Esophagus (tissue), 2 donors: ENCODE results near the gene ZFYVE16. TPM values are rescaled to one million over a fixed set of nuclear protein-coding genes. Genes with fewer than 3 reads are reported as not detected.

Experiments used
- H3K27ac ChIP-seq, 2 donors: one replicate each; pipeline ENCODE4 v1.5.1; 2013; ENCODE audit warnings: low read depth in 2 of 2, mild to moderate bottlenecking in 2 of 2, inconsistent platforms in 1 of 2, low read length in 1 of 2, moderate library complexity in 1 of 2
- H3K27me3 ChIP-seq, 2 donors: one replicate each; pipeline ENCODE4 v1.6.1; 2013; ENCODE audit warnings: low read length in 2 of 2, control low read depth in 1 of 2, mild to moderate bottlenecking in 1 of 2; ENCODE audit not compliant: insufficient read depth in 2 of 2, control insufficient read depth in 1 of 2
- H3K36me3 ChIP-seq, 2 donors: one replicate each; pipeline ENCODE4 v1.6.1; 2013; ENCODE audit warnings: low read length in 1 of 2; ENCODE audit not compliant: control insufficient read depth in 2 of 2, insufficient read depth in 2 of 2
- H3K4me1 ChIP-seq, 2 donors: one replicate each; pipeline ENCODE4 v1.6.1; 2013; ENCODE audit warnings: low read length in 1 of 2; ENCODE audit not compliant: control insufficient read depth in 2 of 2, insufficient read depth in 2 of 2
- H3K4me3 ChIP-seq, 2 donors: one replicate each; pipeline ENCODE4 v1.5.1; 2013; ENCODE audit warnings: low read length in 2 of 2, mild to moderate bottlenecking in 2 of 2, low read depth in 1 of 2, moderate library complexity in 1 of 2
- H3K9me3 ChIP-seq, 2 donors: one replicate each; pipeline ENCODE4 v1.6.1; 2013; ENCODE audit warnings: mild to moderate bottlenecking in 2 of 2, low read depth in 1 of 2, low read length in 1 of 2, moderate library complexity in 1 of 2; ENCODE audit not compliant: control insufficient read depth in 2 of 2, insufficient read depth in 1 of 2
- WGBS, 2 donors: extraction: QIAGEN DNeasy Blood & Tissue Kit; methylation state at CpG; one replicate each; pipeline ENCODE4 v1.1.7; 2013; 5-methylcytosine and 5-hydroxymethylcytosine counted together
- polyA plus RNA-seq, 2 donors: library from polyadenylated mRNA; stranded (reverse); fragments of 200-250 nt; gene quantifications; one replicate each; pipeline ENCODE4 v1.2.3, GENCODE V29; 2013
- donor health status: healthy with polysubstance abuse.
- donor health status: Bipolar disorder and iron deficiency.

The ZFYVE16 gene
- polyA plus RNA-seq, result 10 to 100 TPM in 1 of 2 donors, 1 to 10 TPM in 1; 6.9 to 11.9 TPM

GRCh38 chr5:80407735-80408483, at the start of gene ZFYVE16:
ZFYVE16 (plus strand) TSS chr5:80408064; CDS start chr5:80434148, 26,084 bp downstream.
- Histone ChIP-seq H3K27ac (peak within 1 kb of the TSS; percentile 99), H3K27me3 (no peaks in the 10 kb centered on the region), H3K4me3 (peak within 1 kb of the TSS; percentile 80 to 85), H3K36me3 (no peaks in the 10 kb centered on the region), H3K4me1 (peaks cover 0 to 2% of the 10 kb centered on the region in 2 donors), H3K9me3 (no peaks in the 10 kb centered on the region)
- 0% methylated on average over 59 to 66 of the region's 66 CpGs for WGBS, 2 donors

DNA sequence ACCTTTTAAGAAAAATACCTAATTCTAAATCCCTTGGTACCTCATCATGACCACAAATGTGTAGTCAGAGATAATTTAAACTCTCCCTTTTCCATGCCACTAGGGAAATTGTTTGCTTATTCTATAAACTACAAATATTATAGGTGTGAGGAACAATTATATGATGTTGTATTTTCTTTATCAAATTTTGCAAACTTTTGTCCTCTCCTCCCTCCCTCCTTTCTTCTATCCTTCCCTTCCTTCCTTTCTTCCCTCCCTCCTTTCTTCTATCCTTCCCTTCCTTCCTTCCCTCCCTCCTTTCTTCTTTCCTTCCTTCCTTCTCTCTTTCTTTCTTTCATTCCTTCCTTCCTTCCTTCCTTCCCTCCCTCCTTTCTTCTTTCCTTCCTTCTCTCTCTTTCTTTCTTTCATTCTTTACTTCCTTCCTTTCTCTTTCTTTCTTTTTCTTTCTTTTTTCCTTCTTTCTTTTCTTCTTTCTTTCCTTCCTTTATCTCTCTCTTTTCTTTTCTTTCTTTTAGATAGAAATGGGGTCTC, 46.9 kb upstream of the ZFYVE16 start:
- no peaks in the 10 kb centered on the region for H3K9me3 ChIP-seq
- H3K27me3 ChIP-seq, result no peaks in the 10 kb centered on the region
- H3K4me3 ChIP-seq, result no peak overlapping the region
- no peaks in the 10 kb centered on the region for H3K36me3 ChIP-seq
- no peaks in the 10 kb centered on the region for H3K4me1 ChIP-seq
- no peak overlapping the region for H3K27ac ChIP-seq

- H3K4me1 ChIP-seq, result no peaks in the 10 kb centered on the region
- no peaks in the 10 kb centered on the region for H3K9me3 ChIP-seq
- WGBS, 2 donors, result 90 to 93% methylated on average over 6 of the region's 6 CpGs
- H3K4me3 ChIP-seq, result no peak overlapping the region
- no peak overlapping the region for H3K27ac ChIP-seq
- H3K27me3 ChIP-seq, result no peaks in the 10 kb centered on the region
- H3K36me3 ChIP-seq, result no peaks in the 10 kb centered on the region
Measured at GRCh38 chr5:80364892-80365291, 43.0 kb upstream of the ZFYVE16 start.

- 61 to 71% methylated on average over 4 of the region's 4 CpGs for WGBS, 2 donors
- Histone ChIP-seq H3K36me3 (no peaks in the 10 kb centered on the region), H3K4me3 (no peak overlapping the region), H3K27me3 (no peaks in the 10 kb centered on the region), H3K9me3 (no peaks in the 10 kb centered on the region), H3K4me1 (no peaks in the 10 kb centered on the region), H3K27ac (no peak overlapping the region)
Measured at GRCh38 chr5:80368661-80369480, 39.0 kb upstream of the ZFYVE16 start.

DNA sequence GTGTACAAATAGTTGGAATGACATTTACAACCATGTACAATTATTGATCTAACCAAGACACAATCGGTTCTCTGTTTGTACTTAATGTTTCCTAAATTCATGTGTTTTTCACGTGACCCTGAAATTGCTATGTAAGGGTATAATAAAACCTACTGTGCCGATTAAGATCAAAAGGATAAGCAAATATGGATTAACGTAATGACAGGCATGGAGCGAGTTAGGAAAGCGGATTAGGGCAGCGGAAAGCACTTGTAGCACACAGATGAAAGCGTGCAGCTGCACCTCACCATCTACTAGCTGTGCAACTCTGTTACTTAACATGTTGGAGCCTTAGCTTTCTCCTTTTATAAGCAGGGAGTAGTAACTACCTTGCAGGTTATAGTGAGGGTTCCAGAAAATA, 38.3 kb upstream of the ZFYVE16 start:
- H3K4me1 ChIP-seq, result no peaks in the 10 kb centered on the region
- 57 to 74% methylated on average over 8 of the region's 8 CpGs for WGBS, 2 donors
- no peaks in the 10 kb centered on the region for H3K36me3 ChIP-seq
- H3K4me3 ChIP-seq, result no peak overlapping the region
- H3K27me3 ChIP-seq, result no peaks in the 10 kb centered on the region
- no peak overlapping the region for H3K27ac ChIP-seq
- H3K9me3 ChIP-seq, result no peaks in the 10 kb centered on the region

GRCh38 chr5:80370390-80370789, 37.5 kb upstream of the ZFYVE16 start:
- Histone ChIP-seq H3K9me3 (no peaks in the 10 kb centered on the region), H3K4me1 (no peaks in the 10 kb centered on the region), H3K27me3 (no peaks in the 10 kb centered on the region), H3K27ac (no peak overlapping the region), H3K36me3 (no peaks in the 10 kb centered on the region), H3K4me3 (no peak overlapping the region)
- 74 to 75% methylated on average over 1 of the region's 1 CpG for WGBS, 2 donors

DNA sequence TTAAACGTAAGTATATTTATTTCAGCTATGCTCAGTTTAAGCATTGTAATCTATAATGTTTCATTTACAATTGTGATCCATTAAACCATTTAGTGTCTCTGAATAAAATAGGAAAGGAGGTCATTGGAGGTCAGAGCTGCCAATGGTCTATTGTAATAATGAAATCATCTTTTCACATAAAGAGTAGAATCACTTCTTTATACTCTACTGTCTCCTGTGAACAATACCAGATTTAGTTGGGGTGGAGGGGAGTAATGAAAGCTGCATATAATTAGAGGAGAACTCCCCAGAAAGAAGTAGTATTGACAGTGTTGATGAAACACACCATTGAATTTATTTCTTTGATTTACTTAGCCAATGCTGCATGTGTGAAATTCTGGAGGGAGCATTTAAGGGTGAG, 35.1 kb upstream of the ZFYVE16 start:
- WGBS, 2 donors, result 93 to 96% methylated on average over 1 of the region's 1 CpG
- H3K27ac ChIP-seq, result no peak overlapping the region
- no peaks in the 10 kb centered on the region for H3K9me3 ChIP-seq

DNA sequence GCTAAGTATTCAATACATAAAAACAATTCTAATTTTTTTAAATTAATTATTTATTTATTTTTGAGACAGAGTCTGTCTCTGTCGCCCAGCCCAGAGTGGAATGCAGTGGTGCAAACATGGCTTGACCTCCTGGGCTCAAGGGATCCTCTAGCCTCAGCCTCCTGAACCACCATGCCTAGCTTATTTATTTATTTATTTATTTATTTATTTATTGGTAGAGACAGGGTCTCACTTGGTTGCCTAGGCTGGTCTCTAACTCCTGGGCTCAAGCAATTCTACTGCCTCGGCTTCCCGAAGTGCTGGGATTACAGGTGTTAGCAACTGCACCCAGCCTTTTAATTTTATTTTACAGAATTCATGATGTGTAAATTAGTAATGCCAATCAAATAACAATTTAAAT, 33.7 kb upstream of the ZFYVE16 start:
- no peaks in the 10 kb centered on the region for H3K4me1 ChIP-seq
- H3K27me3 ChIP-seq, result no peaks in the 10 kb centered on the region
- no peak overlapping the region for H3K4me3 ChIP-seq
- WGBS, 2 donors, result 92 to 96% methylated on average over 3 of the region's 3 CpGs
- no peaks in the 10 kb centered on the region for H3K9me3 ChIP-seq
- H3K36me3 ChIP-seq, result no peaks in the 10 kb centered on the region
- no peak overlapping the region for H3K27ac ChIP-seq

More for the DNA sequence above, 35.1 kb upstream of the ZFYVE16 start:
- Histone ChIP-seq H3K27me3 (no peaks in the 10 kb centered on the region), H3K4me3 (no peak overlapping the region), H3K4me1 (no peaks in the 10 kb centered on the region), H3K36me3 (no peaks in the 10 kb centered on the region)

DNA sequence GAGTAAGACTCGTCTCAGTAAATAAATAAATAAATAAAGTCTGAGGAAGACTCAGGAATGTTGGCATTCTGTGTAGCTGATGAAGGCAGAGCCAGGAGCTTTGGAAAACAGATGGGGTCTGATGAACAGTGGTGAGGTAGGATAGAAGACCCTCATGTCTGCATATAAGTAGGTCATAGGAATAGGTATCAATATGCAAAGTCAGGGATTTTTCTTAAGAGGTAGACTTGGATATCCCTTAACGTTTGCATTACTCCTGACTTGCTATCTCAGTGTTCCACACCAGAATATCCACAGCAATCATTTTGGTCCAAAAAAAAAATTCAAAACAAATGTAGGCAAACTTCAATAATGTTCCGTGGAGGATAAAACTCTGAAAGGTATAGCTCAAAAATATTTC, 31.3 kb upstream of the ZFYVE16 start:
- H3K4me3 ChIP-seq, result no peak overlapping the region
- 88 to 94% methylated on average over 3 of the region's 3 CpGs for WGBS, 2 donors
- no peaks in the 10 kb centered on the region for H3K4me1 ChIP-seq
- H3K27ac ChIP-seq, result no peak overlapping the region
- no peaks in the 10 kb centered on the region for H3K9me3 ChIP-seq
- H3K27me3 ChIP-seq, result no peaks in the 10 kb centered on the region
- H3K36me3 ChIP-seq, result no peaks in the 10 kb centered on the region
